GM12891 (cell line): Measurements from ENCODE around the gene KLF16.

Experiments
- DNase-seq: peaks from one replicate; pipeline ENCODE4 v3.0.0; 2011; ENCODE audit warnings: low spot score; ENCODE audit not compliant: insufficient read length
- FAIRE-seq: peaks from 2 replicates; lab custom pipeline; 2011; peaks lifted over from hg19 to GRCh38; lab: Jason Lieb, UNC
- PAX5 ChIP-seq: IDR thresholded peaks from 2 replicates; pipeline ENCODE4 v1.6.1; 2011; ENCODE audit warnings: low read length, moderate library complexity, mild to moderate bottlenecking; ENCODE audit not compliant: insufficient read depth, severe bottlenecking
- POLR2A ChIP-seq: IDR thresholded peaks from 2 replicates; pipeline ENCODE4 v1.6.1; 2011; ENCODE audit warnings: low read depth, low read length, control low read depth
- POLR2AphosphoS5 ChIP-seq: IDR thresholded peaks from 2 replicates; pipeline ENCODE4 v1.6.1; 2011; ENCODE audit warnings: low read depth, low read length, control low read depth
- POU2F2 ChIP-seq: IDR thresholded peaks from 2 replicates; pipeline ENCODE4 v1.6.1; 2011; ENCODE audit warnings: low read depth, mild to moderate bottlenecking, control low read depth, low read length, moderate library complexity
- SPI1 ChIP-seq: IDR thresholded peaks from 2 replicates; pipeline ENCODE4 v1.6.1; 2011; ENCODE audit warnings: low read depth, low read length, control low read depth
- TAF1 ChIP-seq: IDR thresholded peaks from 2 replicates; pipeline ENCODE4 v1.6.1; 2011; ENCODE audit warnings: low read depth, low read length, control low read depth

Gene KLF16

DNA sequence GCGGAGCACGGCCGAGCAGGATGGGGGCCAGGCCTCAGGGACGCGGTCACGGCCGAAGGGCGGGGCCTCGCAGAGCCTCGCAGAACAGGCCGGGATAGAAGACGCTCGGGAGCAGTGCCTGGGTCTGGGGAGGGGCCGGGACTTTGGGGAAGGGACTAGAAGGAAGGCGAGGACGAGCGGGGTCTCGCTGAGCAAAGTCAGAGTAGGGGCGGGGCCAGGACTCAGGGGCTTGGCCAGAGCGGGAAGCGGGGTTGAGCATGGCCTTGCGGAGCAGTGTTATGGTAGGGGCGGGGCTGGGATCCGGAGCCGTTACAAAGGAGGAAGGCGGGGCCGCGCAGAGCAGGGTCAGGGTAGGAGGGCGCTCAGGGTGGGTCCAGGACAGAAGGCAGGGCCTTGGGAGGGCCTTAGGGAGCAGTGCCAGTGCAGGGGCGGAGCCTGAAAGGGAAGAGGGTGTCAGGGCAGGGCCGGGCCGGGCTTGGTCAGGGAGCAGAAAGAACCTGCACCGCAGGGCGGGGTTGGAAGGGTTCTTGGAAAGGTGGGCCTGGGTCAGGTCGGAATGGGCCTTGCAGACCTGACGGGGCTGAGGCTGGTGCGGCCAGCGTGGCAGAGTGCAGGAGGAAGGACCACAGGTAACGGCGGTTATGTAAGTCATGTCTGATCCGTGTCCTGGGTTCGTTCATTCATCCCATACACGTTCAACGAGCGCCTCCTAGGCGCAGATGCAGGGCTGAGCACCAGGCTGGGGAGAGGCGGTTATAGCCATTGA, 50.8 kb downstream of the KLF16 start:
- TF ChIP-seq POU2F2 (0 out of 2 replicates have a peak, but pooled peaks have one; percentile 5), POLR2AphosphoS5 (no peak)

DNA sequence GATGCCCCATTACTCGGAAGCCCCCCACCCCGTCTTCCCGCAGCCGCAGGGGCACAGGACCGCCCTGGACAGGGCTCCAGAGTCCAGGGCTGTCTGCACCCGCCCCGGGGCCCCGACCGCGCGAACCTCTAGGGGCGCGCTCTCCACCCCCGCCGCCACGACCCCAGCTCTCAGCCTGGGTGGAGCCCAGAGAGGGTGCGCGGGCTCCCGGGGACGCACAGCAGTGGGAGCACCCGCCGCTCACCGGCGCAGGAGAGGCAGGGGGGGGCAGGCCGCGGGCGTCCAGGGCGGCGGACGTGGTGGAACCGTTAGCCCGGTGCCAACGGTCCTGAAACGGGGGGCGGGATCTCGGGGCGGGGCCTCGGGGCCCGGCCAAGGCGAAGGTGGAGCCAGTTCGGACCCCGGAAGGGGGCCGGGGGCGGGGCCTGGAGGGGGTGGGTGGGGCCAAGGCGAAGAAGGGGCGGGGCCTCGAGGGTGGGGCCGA, 51.4 kb downstream of the KLF16 start, which contains the start of gene ATP8B3:
ATP8B3 (minus strand) TSS at position 335 of the 484 bp plus-strand sequence. CDS start 540 bp downstream, outside the sequence.
- DNase-seq, result peak; percentile 100
- TF ChIP-seq PAX5, result no peak
- TF ChIP-seq SPI1, result no peak
- TF ChIP-seq POLR2AphosphoS5, result no peak
- FAIRE-seq, result no peak

More for the DNA sequence above, 50.8 kb downstream of the KLF16 start:
- DNase-seq (peak; percentile 95), FAIRE-seq (peak; percentile 96)

DNA sequence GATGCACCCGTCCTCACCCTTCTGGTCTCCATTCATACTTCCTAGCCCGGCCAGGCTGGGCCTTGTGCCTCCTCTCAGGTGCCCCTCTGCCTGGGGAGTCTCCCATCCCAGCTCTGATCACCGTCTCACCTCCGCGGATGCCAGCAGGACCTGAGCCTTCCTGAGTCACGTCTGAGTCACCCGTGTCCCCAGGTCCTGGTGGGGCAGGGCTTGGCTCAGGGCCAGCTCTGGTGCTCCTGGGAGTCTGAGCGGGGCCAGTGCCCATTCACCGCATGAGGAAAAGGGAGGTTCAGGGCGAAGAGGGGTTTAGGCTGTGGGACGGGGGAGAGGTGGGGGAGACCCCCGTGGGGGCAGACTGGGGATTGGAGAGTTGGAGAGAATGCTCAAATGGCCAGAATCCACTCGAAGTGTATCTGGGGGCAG, 51.9 kb downstream of the KLF16 start:
- FAIRE-seq (no peak), DNase-seq (no peak)
- no peak for TF ChIP-seq PAX5
- no peak for TF ChIP-seq SPI1
- TF ChIP-seq TAF1, result no peak
- TF ChIP-seq POLR2A, result no peak
- TF ChIP-seq POU2F2, result no peak
- TF ChIP-seq POLR2AphosphoS5, result no peak

DNA sequence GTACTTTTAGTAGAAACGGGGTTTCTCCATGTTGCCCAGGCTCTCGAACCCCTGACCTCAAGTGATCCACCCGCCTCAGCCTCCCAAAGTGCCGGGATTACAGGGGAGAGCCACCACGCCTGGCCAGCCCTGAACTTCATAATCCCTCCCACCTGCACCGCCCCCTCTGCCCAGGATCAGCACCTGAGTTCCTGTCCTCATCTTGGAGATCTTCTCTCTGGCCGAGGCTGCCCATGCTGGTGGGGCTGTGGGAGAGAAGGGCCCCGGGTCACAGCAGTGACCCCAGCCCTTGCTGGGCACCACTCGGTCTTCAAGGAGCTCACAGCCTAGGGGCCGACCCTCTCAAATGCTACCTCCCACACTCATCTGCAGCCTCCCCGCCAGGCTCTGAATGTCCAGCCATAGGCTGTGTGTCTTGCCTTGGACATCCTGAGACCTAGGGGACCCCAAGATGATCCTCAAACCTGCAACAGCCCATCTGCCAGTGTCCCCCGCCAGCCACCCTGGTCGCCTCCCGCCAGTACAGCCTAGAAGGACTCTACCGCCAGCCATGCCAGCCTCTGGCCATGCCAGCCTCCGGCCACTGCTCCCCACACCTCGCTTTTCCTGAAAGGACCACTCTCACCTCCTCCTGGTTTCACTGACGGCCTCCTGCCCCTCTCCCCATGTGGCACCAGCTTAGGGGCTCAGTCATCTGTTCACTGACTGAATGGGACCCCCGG, 52.8 kb downstream of the KLF16 start:
- DNase-seq (no peak), FAIRE-seq (no peak)
- TF ChIP-seq TAF1, result no peak
- no peak for TF ChIP-seq POU2F2
- TF ChIP-seq POLR2AphosphoS5, result no peak
- no peak for TF ChIP-seq POLR2A
- no peak for TF ChIP-seq SPI1
- TF ChIP-seq PAX5, result no peak

DNA sequence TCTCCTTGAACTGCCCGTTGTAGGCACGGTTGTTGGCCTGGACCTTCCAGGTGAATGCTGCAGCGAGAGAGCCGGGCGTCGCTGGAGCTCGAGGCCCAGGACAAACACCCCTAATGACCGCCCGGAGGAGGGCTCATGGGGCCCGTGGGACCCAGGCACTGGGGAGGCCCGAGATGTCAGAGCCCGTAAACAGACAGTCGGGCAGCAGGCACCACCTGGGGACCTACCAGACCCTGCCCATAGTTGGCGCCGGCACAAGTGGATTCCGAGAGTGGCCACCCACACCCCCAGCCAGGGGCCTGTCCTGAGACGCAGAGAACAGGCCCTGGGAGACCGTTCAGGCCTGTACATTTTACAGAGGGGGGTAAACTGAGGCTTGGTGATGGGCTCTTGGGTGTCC, 53.7 kb downstream of the KLF16 start:
- no peak for DNase-seq
- FAIRE-seq, result no peak
- TF ChIP-seq PAX5 (no peak), POLR2AphosphoS5 (no peak), SPI1 (no peak), POU2F2 (no peak), POLR2A (no peak), TAF1 (no peak)

DNA sequence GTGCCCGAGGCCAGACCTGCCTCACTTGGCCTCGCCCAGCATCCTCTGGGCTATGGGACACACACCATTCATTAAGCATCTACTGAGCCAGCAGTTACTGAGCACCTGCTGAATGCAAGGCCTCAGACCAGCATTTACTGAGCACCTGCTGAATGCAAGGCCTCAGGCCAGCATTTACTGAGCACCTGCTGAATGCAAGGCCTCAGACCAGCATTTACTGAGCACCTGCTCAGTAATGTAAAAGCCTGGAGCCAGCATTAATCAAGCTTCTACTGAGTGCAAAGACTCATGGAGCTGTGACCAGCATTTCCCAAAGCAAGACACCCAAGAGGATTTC, 55.0 kb downstream of the KLF16 start:
- TF ChIP-seq PAX5 (no peak), POLR2AphosphoS5 (no peak), SPI1 (no peak), POU2F2 (no peak), POLR2A (no peak), TAF1 (no peak)
- DNase-seq, result no peak
- FAIRE-seq, result no peak

DNA sequence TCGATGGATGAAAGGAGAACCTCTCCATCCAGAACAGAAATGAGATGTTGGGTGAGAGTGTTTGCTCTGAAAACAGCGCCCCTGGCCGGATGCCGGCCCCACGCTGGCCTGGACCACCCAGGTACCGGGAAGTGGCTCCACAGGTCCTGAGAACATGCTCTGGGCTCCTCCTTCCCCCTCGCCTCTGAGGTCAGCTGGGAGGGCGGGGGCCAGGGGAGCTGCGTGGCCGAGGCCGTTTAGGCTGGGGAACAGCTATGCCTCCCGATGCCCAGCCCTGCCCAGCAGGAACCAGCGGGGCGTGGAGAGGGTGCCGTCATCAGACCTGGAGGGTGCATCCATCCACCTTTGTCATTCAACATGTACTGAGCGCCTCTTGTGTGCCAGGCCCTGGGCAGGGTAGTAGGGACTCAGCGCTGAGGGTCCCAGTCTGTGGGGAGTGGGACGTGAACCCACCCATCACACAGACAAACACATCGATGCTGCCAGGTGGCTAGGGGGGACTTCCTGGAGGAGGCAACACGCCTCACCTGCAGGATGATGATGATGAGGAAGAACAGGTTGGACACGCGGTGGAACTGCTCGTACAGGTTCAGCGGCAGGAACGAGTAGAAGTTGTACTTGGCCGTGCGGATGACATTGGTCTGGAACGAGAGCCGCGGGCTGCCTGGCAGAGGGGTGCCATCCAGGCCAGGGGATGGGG, 55.5 kb downstream of the KLF16 start:
- DNase-seq (no peak), FAIRE-seq (no peak)
- no peak for TF ChIP-seq POLR2A
- TF ChIP-seq SPI1, result no peak
- no peak for TF ChIP-seq TAF1
- TF ChIP-seq POU2F2, result no peak
- no peak for TF ChIP-seq POLR2AphosphoS5
- no peak for TF ChIP-seq PAX5

DNA sequence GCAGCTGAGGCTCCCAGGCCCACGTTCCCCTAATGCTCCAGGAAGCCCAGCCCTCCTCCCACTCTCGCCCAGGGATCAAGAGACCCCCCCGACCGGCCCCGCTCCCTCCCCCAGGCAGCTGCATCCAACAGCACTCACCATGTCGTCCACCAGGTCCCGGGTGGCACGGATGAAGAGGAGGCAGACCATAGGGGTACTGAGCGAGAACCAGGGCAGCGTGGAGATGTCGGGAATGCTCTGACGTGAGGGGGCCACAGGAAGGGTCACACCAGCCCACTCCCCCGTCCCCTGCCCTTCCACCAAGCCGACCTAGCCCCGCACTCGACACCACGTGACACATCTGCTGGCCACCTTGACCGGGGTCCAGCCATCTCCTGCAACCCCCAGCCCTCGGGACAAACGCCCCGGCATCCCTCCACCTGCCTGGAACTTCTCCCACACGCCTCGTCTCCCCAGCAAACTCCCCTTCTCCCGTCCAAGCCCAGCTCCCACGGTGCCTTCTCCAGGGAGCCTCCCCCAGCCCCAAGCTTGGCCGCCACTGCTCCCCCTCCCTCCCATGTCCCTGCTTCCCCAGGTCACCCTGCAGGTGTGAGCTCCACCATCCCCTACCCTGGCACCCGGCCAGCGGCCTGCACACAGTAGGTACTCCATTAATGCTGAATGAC, 56.2 kb downstream of the KLF16 start:
- no peak for TF ChIP-seq TAF1
- TF ChIP-seq PAX5, result no peak
- no peak for TF ChIP-seq POLR2A
- no peak for TF ChIP-seq POLR2AphosphoS5
- TF ChIP-seq POU2F2, result no peak
- TF ChIP-seq SPI1, result no peak
- DNase-seq, result no peak
- no peak for FAIRE-seq
